Stimulated activated naive CD8-positive, alpha-beta T cell treated with anti-CD3 and anti-CD28 coated beads, Interleukin-15, Interleukin-2, amounts not matched to agents 100 ng/mL and 50 ng/mL, for 24 hours (primary cell): Measurements from ENCODE around the gene CCN2.
"Not testable (repeated sequence)": the region's sequence is repeated elsewhere in the genome, so short reads cannot be mapped to it uniquely, and the experiment has no call there.

ENCODE experiments used
- H3K27ac Mint-ChIP-seq: one replicate; pipeline ENCODE4 v1.8.0; 2021; ENCODE audit warnings: mild to moderate bottlenecking, mixed read lengths
- H3K27me3 Mint-ChIP-seq: one replicate; pipeline ENCODE4 v1.8.0; 2021; ENCODE audit warnings: mixed read lengths
- H3K36me3 Mint-ChIP-seq: one replicate; pipeline ENCODE4 v1.8.0; 2021; ENCODE audit warnings: low read depth, mixed read lengths
- H3K4me1 Mint-ChIP-seq: one replicate; pipeline ENCODE4 v1.8.0; 2021; ENCODE audit warnings: low read depth, mixed read lengths
- H3K4me3 Mint-ChIP-seq: one replicate; pipeline ENCODE4 v1.8.0; 2021; ENCODE audit warnings: mild to moderate bottlenecking, mixed read lengths
- H3K9me3 Mint-ChIP-seq: one replicate; pipeline ENCODE4 v1.8.0; 2021; ENCODE audit warnings: mixed read lengths

Gene CCN2

GRCh38 chr6:131914234-131914633 is 36.9 kb downstream of the CCN2 start:
- H3K36me3 Mint-ChIP-seq: no peaks in the 10 kb centered on the region
- peaks cover 57% of the 10 kb centered on the region for H3K27me3 Mint-ChIP-seq
- H3K27ac Mint-ChIP-seq: no peak overlapping the region
- peaks cover 6% of the 10 kb centered on the region for H3K9me3 Mint-ChIP-seq
- H3K4me1 Mint-ChIP-seq: peaks cover 31% of the 10 kb centered on the region
- H3K4me3 Mint-ChIP-seq: no peak overlapping the region

GRCh38 chr6:131911951-131912350 is 39.2 kb downstream of the CCN2 start:
- Mint-ChIP-seq H3K4me1 (peaks cover 19% of the 10 kb centered on the region), H3K9me3 (peaks cover 6% of the 10 kb centered on the region), H3K4me3 (no peak overlapping the region), H3K27me3 (peaks cover 65% of the 10 kb centered on the region), H3K36me3 (no peaks in the 10 kb centered on the region), H3K27ac (no peak overlapping the region)

- Mint-ChIP-seq H3K27me3 (peaks cover 56% of the 10 kb centered on the region), H3K36me3 (no peaks in the 10 kb centered on the region), H3K4me3 (no peak overlapping the region), H3K4me1 (peaks cover 9% of the 10 kb centered on the region), H3K9me3 (peaks cover 2% of the 10 kb centered on the region), H3K27ac (no peak overlapping the region)
These were observed 40.2 kb downstream of the CCN2 start for GRCh38 chr6:131910956-131911355.

GRCh38 chr6:131910219-131910589 is 41.0 kb downstream of the CCN2 start:
- Mint-ChIP-seq H3K4me1 (peaks cover 9% of the 10 kb centered on the region), H3K27me3 (peaks cover 49% of the 10 kb centered on the region), H3K4me3 (no peak overlapping the region), H3K9me3 (no peaks in the 10 kb centered on the region), H3K36me3 (no peaks in the 10 kb centered on the region), H3K27ac (no peak overlapping the region)

- Mint-ChIP-seq H3K27ac (no peak overlapping the region), H3K4me3 (no peak overlapping the region), H3K9me3 (no peaks in the 10 kb centered on the region), H3K36me3 (no peaks in the 10 kb centered on the region), H3K27me3 (peaks cover 47% of the 10 kb centered on the region), H3K4me1 (peaks cover 9% of the 10 kb centered on the region)
These were observed 41.6 kb downstream of the CCN2 start for GRCh38 chr6:131909408-131910218.

GRCh38 chr6:131908787-131909186 is 42.4 kb downstream of the CCN2 start:
- H3K9me3 Mint-ChIP-seq, H3K4me1 Mint-ChIP-seq, H3K4me3 Mint-ChIP-seq, H3K27ac Mint-ChIP-seq, H3K36me3 Mint-ChIP-seq: not testable (repeated sequence)
- H3K27me3 Mint-ChIP-seq: peaks cover 46% of the 10 kb centered on the region

GRCh38 chr6:131903734-131904133 is 47.4 kb downstream of the CCN2 start:
- not testable (repeated sequence) for H3K4me1 Mint-ChIP-seq, H3K4me3 Mint-ChIP-seq, H3K27ac Mint-ChIP-seq, H3K36me3 Mint-ChIP-seq, H3K9me3 Mint-ChIP-seq
- peaks cover 25% of the 10 kb centered on the region for H3K27me3 Mint-ChIP-seq

- H3K36me3 Mint-ChIP-seq, H3K27ac Mint-ChIP-seq: not testable (repeated sequence)
- H3K27me3 Mint-ChIP-seq: peaks cover 14% of the 10 kb centered on the region
These were observed 49.8 kb downstream of the CCN2 start for GRCh38 chr6:131901326-131901873.

GRCh38 chr6:131900231-131900630 is 50.9 kb downstream of the CCN2 start:
- H3K36me3 Mint-ChIP-seq: no peaks in the 10 kb centered on the region
- H3K27ac Mint-ChIP-seq: no peak overlapping the region
- peaks cover 14% of the 10 kb centered on the region for H3K27me3 Mint-ChIP-seq
- no peaks in the 10 kb centered on the region for H3K4me1 Mint-ChIP-seq
- H3K9me3 Mint-ChIP-seq: no peaks in the 10 kb centered on the region
- no peak overlapping the region for H3K4me3 Mint-ChIP-seq

More at GRCh38 chr6:131901326-131901873, 49.8 kb downstream of the CCN2 start:
- not testable (repeated sequence) for H3K4me1 Mint-ChIP-seq, H3K4me3 Mint-ChIP-seq, H3K9me3 Mint-ChIP-seq

- Mint-ChIP-seq H3K4me3 (no peak overlapping the region), H3K4me1 (no peaks in the 10 kb centered on the region), H3K27ac (no peak overlapping the region), H3K27me3 (peaks cover 18% of the 10 kb centered on the region), H3K36me3 (no peaks in the 10 kb centered on the region), H3K9me3 (no peaks in the 10 kb centered on the region)
These were observed 52.5 kb downstream of the CCN2 start for GRCh38 chr6:131898718-131899117.
